SK-N-SH treated with all-trans-retinoic acid at 6 μM for 48 hours (cell line): ENCODE data around the gene HBQ1.

ENCODE experiments used
- ATAC-seq: fragments of 200-7000 bp; cut with Tn5 transposase; 3 replicates; pipeline ENCODE4 v1.9.1; 2020; ENCODE audit warnings: mild to moderate bottlenecking, moderate library complexity
- ARNTL ChIP-seq: fragments of 450-650 bp; formaldehyde crosslinking; IDR thresholded peaks from 2 replicates; pipeline ENCODE4 v1.5.0; 2020; ENCODE audit warnings: low read depth, mild to moderate bottlenecking, moderate library complexity, borderline replicate concordance
- BACH2 ChIP-seq: fragments of 250-450 bp; sonication (Bioruptor Pico); IDR thresholded peaks from 2 replicates; pipeline ENCODE4 v1.9.0; 2021; ENCODE audit warnings: mild to moderate bottlenecking, borderline replicate concordance
- CSDC2 ChIP-seq: fragments of 250-450 bp; sonication (Bioruptor Pico); IDR thresholded peaks from 2 replicates; pipeline ENCODE4 v1.5.0; 2020; ENCODE audit warnings: mild to moderate bottlenecking, moderate library complexity
- ESRRG ChIP-seq: fragments of 250-450 bp; sonication (Bioruptor Pico); IDR thresholded peaks from 2 replicates; pipeline ENCODE4 v1.6.1; 2021; ENCODE audit warnings: mild to moderate bottlenecking
- ISL1 ChIP-seq: fragments of 250-450 bp; sonication (Bioruptor Pico); IDR thresholded peaks from 2 replicates; pipeline ENCODE4 v2.1.2; 2022; ENCODE audit warnings: mild to moderate bottlenecking, moderate library complexity
- OSR1 ChIP-seq: fragments of 250-450 bp; sonication (Bioruptor Pico); IDR thresholded peaks from 2 replicates; pipeline ENCODE4 v1.8.0; 2022; ENCODE audit warnings: moderate library complexity, mild to moderate bottlenecking, inconsistent platforms
- PATZ1 ChIP-seq: fragments of 250-450 bp; sonication (Bioruptor Pico); IDR thresholded peaks from 2 replicates; pipeline ENCODE4 v1.8.0; 2020; ENCODE audit warnings: mild to moderate bottlenecking, moderate library complexity, borderline replicate concordance
- POU6F1 ChIP-seq: fragments of 250-450 bp; sonication (Bioruptor Pico); IDR thresholded peaks from 2 replicates; pipeline ENCODE4 v1.8.0; 2021; ENCODE audit warnings: low read depth, mild to moderate bottlenecking, moderate library complexity, borderline replicate concordance
- PPARA ChIP-seq: fragments of 250-450 bp; sonication (Bioruptor Pico); IDR thresholded peaks from 2 replicates; pipeline ENCODE4 v1.5.0; 2020; ENCODE audit warnings: mild to moderate bottlenecking, borderline replicate concordance
- RARB ChIP-seq: fragments of 250-450 bp; sonication (Bioruptor Pico); IDR thresholded peaks from 2 replicates; pipeline ENCODE4 v1.8.0; 2021; ENCODE audit warnings: mild to moderate bottlenecking, moderate library complexity
- SNAI2 ChIP-seq: fragments of 250-450 bp; sonication (Bioruptor Pico); IDR thresholded peaks from 2 replicates; pipeline ENCODE4 v1.5.0; 2020; ENCODE audit warnings: mild to moderate bottlenecking, moderate library complexity
- TCF4 ChIP-seq: fragments of 250-450 bp; sonication (Bioruptor Pico); IDR thresholded peaks from 2 replicates; pipeline ENCODE4 v1.8.0; 2021; ENCODE audit warnings: mild to moderate bottlenecking, moderate library complexity, borderline replicate concordance
- TOX ChIP-seq: fragments of 250-450 bp; sonication (Bioruptor Pico); IDR thresholded peaks from 2 replicates; pipeline ENCODE4 v1.8.0; 2021; ENCODE audit warnings: mild to moderate bottlenecking, moderate library complexity, borderline replicate concordance
- TSHZ2 ChIP-seq: fragments of 250-450 bp; sonication (Bioruptor Pico); IDR thresholded peaks from 2 replicates; pipeline ENCODE4 v1.5.0; 2020; ENCODE audit warnings: mild to moderate bottlenecking, moderate library complexity
- ZC3H10 ChIP-seq: fragments of 250-450 bp; sonication (Bioruptor Pico); IDR thresholded peaks from 2 replicates; pipeline ENCODE4 v1.5.1; 2021; ENCODE audit warnings: mild to moderate bottlenecking, moderate library complexity
- ZFP3 ChIP-seq: fragments of 250-450 bp; sonication (Bioruptor Pico); IDR thresholded peaks from 2 replicates; pipeline ENCODE4 v1.5.0; 2020; ENCODE audit warnings: mild to moderate bottlenecking, moderate library complexity
- ZFP30 ChIP-seq: fragments of 450-650 bp; formaldehyde crosslinking; IDR thresholded peaks from 2 replicates; pipeline ENCODE4 v1.5.0; 2022; ENCODE audit warnings: mild to moderate bottlenecking, moderate library complexity
- ZNF565 ChIP-seq: fragments of 450-650 bp; formaldehyde crosslinking; conservative IDR thresholded peaks from 2 replicates; pipeline ENCODE4 v1.5.0; 2020; ENCODE audit warnings: low read depth, mild to moderate bottlenecking, moderate library complexity
- ZNF70 ChIP-seq: fragments of 450-650 bp; formaldehyde crosslinking; IDR thresholded peaks from 2 replicates; pipeline ENCODE4 v1.5.0; 2020; ENCODE audit warnings: mild to moderate bottlenecking, moderate library complexity

HBQ1 gene

GRCh38 chr16:180101-180675, at the start of gene HBQ1:
TSS of gene HBQ1 (plus strand) at chr16:180459. CDS start at chr16:180487, 28 bp downstream.
- TF ChIP-seq PPARA (CRISPR knock-in tag) (no peak), PATZ1 (CRISPR knock-in tag) (no peak), TOX (CRISPR knock-in tag) (no peak), OSR1 (CRISPR knock-in tag) (no peak)
- ATAC-seq: peak; percentile 64

- no peak for ATAC-seq
- no peak for TF ChIP-seq SNAI2 (CRISPR knock-in tag)
- TF ChIP-seq ZNF70 (CRISPR knock-in tag): no peak
- TF ChIP-seq TOX (CRISPR knock-in tag): no peak
- no peak for TF ChIP-seq ZNF565 (CRISPR knock-in tag)
- TF ChIP-seq BACH2 (CRISPR knock-in tag): no peak
- TF ChIP-seq ESRRG: no peak
Observed at GRCh38 chr16:130533-131173, 49.6 kb upstream of the HBQ1 start.

- no peak for ATAC-seq
- TF ChIP-seq RARB (CRISPR knock-in tag) (no peak), ZC3H10 (no peak), ZNF565 (CRISPR knock-in tag) (no peak), ISL1 (CRISPR knock-in tag) (no peak), PATZ1 (CRISPR knock-in tag) (no peak), ARNTL (CRISPR knock-in tag) (no peak), TCF4 (CRISPR knock-in tag) (no peak), TSHZ2 (CRISPR knock-in tag) (no peak), SNAI2 (CRISPR knock-in tag) (no peak), ZFP3 (no peak), ZNF70 (CRISPR knock-in tag) (no peak), TOX (CRISPR knock-in tag) (no peak), ZFP30 (CRISPR knock-in tag) (no peak), CSDC2 (CRISPR knock-in tag) (no peak), PPARA (CRISPR knock-in tag) (no peak), POU6F1 (CRISPR knock-in tag) (no peak), BACH2 (CRISPR knock-in tag) (no peak), OSR1 (CRISPR knock-in tag) (no peak)
Observed at GRCh38 chr16:132120-132519, 48.1 kb upstream of the HBQ1 start.

GRCh38 chr16:133716-134115, 46.5 kb upstream of the HBQ1 start:
- ATAC-seq: no peak

More at GRCh38 chr16:133716-134115, 46.5 kb upstream of the HBQ1 start:
- TF ChIP-seq ZNF565 (CRISPR knock-in tag) (no peak), ZFP30 (CRISPR knock-in tag) (no peak)
- TF ChIP-seq, all 23 proteins: peak for 0
